HTERT RPE-1 (cell line): Measurements from ENCODE around the gene NEK6.

ENCODE experiments used
- in situ Hi-C: fragments of 300-500 bp; cut with MboI; formaldehyde crosslinking; loops from 4 replicates; pipeline ENCODE4 v1.14.3; 2020; ENCODE audit warnings: low sequenced_read_pairs

Gene NEK6

GRCh38 chr9:124340219-124341069 lies 82.7 kb downstream of the NEK6 start:
- in situ Hi-C loops, result no loop called here

GRCh38 chr9:124341455-124342170 lies 83.9 kb downstream of the NEK6 start:
- in situ Hi-C loops, result no loop called here

DNA sequence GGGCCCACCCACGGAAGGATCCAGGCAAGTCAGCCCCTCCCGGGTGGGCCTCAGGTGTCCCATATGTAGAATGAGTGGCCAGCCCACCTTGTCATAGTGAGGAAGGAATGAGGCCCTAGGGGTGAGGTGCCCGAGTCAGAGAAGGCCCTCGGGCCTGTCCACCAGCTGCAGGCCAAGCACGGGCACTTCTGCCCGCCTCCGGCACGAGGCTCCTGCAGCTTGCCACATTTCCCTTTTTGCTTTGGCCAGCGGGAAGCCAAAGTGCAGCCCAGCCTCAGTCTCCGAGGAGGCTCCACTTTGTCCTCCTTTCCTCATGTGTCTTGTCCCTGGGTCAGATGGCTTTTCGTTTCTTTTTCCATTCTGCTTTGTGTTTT lies 84.6 kb downstream of the NEK6 start:
- in situ Hi-C loops, result no loop called here

- in situ Hi-C loops, result no loop called here
Measured at GRCh38 chr9:124342776-124343485, 85.2 kb downstream of the NEK6 start.

DNA sequence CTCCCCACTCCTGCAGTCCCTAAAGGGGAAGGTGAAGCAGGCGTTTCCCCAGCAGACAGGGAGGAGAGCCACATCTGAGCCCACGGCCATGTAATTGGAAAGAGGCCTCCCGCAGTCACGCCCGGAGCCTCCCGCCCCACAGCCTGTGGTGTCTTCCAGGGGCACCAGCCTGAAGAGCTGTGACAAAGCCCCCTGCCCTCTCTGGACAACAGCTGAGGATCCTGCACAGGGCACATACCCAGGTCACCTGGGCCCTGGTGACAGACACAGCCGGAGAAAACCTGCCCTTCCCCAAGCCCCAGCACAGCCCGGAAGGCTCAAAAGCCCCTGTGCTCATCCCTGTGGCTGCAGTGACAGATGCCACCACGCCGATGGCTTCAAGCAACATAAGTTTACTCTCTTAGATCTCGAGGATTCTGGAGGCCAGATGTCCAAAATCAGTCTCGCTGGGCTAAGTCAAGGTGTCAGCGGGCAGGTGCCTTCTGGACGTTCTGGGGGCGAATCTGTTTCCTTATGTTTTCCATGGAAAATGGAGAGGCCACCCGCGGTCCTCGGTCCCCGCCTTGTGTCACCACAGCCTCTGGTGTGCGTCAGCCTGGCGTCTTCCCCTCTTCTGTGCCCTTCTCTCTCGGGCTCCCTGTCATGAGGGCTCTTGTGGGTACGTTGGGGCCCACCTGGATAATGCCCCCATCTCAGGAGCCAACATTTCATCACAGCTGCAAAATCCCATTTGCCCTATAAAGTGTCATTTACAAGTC lies 86.0 kb downstream of the NEK6 start:
- in situ Hi-C loops, result no loop called here

DNA sequence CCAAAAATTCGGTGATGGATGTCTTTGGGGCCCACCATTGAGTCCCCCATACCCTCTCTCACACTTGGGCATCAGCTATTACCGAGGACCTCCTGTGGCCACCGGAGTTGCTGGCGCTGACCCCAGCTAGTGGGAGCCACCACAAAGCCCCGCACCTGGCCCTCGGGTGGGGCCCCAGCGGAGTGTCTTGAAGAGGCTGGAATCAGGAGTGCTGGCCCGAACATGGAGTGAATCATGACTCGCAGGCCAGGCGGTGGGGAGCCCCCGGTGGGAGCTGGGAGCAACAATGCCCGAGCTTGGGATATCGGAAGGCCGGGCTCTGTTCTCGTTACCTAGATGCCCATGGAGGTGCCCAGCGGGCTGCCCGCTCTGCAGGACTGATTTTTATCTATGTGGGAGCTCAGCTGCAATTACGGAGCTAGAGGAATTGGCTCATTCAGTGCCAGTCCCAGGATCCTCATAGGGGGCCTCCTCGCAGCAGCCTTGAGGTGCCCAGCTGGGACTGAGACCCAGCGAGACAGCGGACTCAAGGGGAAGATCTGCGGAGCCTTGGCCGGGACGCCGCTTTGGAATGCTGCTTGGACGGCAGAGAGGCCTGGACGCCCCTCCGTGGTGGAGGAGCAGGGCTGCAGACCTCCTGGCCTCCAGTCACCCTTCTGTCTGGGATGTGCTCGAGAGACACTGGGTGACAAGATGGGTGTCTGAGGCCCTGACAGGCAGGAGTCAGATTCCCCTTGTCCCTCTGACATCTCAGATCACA lies 86.7 kb downstream of the NEK6 start:
- in situ Hi-C loops, result no loop called here

- in situ Hi-C loops, result no loop called here
Measured at GRCh38 chr9:124345063-124345462, 87.3 kb downstream of the NEK6 start.

GRCh38 chr9:124345751-124346281 lies 88.1 kb downstream of the NEK6 start:
- in situ Hi-C loops, result no loop called here

DNA sequence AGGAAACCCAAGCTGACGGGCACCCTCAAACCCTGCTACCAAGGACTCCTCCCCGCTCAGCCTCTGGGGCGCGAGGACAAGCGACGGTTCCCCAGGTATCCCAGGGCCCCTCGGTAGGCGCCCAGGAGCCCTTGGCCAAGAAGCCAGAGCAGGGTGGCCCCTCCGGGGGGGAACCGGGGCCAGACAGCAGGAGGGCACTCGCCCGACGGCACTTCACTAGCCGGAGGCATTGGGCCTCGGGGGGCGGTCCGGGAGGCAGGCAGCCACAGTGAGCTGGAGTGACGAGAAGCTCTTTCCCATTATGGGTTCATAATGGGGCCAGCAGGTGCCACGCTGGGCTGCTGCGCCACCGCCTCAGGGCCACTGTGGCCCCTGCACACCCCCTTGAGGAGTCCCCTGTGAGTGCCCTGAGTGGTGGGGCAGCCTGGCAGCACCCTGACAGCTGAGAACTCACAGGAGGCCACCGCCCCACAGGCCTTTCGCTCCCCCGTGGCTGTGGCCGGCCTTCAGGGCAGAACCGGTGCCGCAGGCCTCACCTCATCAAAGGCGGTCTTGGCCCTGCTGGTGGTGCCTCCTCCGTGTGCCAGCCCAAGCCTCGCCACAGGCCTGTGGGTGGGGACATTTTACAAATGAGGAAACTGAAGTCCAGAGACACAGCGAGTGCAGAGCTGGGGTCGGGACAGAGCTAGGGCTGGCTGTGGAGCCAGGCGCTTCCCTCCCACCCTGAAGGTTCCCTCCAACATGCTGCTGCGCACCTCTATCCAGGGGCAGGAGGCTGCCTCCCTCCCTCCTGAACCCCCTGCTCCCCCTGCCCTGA lies 88.8 kb downstream of the NEK6 start:
- in situ Hi-C loops, result no loop called here

- in situ Hi-C loops, result no loop called here
Measured at GRCh38 chr9:124347206-124347967, 89.6 kb downstream of the NEK6 start.

GRCh38 chr9:124347968-124348358 lies 90.2 kb downstream of the NEK6 start:
- in situ Hi-C loops, result no loop called here

- in situ Hi-C loops, result no loop called here
Measured at GRCh38 chr9:124348363-124348762, 90.6 kb downstream of the NEK6 start.

- in situ Hi-C loops, result no loop called here
Measured at GRCh38 chr9:124348831-124349230, 91.1 kb downstream of the NEK6 start.

DNA sequence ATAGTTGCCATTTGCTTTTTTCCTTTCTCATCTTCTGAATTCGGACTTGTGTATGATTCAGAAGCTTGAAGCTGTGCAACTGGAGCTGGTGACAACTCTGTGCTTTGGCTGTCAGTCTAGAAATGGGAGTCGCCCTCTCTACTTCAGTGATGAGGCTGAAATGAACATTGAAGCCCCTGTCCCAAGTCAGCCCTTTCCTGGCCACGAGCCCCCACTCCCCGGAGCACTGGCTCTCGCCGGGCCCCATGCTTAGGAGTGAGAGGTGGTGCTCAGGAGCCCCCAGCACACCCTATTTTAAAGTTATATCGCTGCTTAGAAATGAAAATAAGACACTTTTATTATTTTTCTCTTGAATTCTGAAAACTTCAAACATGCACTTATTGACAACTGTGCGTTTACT lies 91.5 kb downstream of the NEK6 start:
- in situ Hi-C loops, result no loop called here

GRCh38 chr9:124349675-124350493 lies 92.1 kb downstream of the NEK6 start:
- in situ Hi-C loops, result no loop called here

- in situ Hi-C loops, result no loop called here
Measured at GRCh38 chr9:124350494-124351263, 92.9 kb downstream of the NEK6 start.
